Hematopoietic multipotent progenitor cell treated with erythropoietin and hydrocortisone succinate and interleukin-3 and kit ligand, for 8 days (in vitro differentiated cells): ENCODE measurements around the gene RNF224.

Source experiments
- DNase-seq: peaks from one replicate; pipeline ENCODE4 v3.0.0-alpha.2; 2015

Gene RNF224

GRCh38 chr9:137275588-137276472 lies 48.5 kb downstream of the RNF224 start:
- DNase-seq: no peak

GRCh38 chr9:137276473-137277328 lies 49.4 kb downstream of the RNF224 start:
- peak; percentile 82 for DNase-seq

- peak; percentile 79 for DNase-seq
These were observed 50.2 kb downstream of the RNF224 start, which contains the start of gene TOR4A for GRCh38 chr9:137277329-137278041. Gene TOR4A (plus strand): TSS chr9:137277726. CDS start chr9:137278690, 964 bp downstream.

GRCh38 chr9:137278061-137278701 lies 50.9 kb downstream of the RNF224 start:
- DNase-seq: peak; percentile 44
